NT2/D1 (cell line): ENCODE results near the gene SLC24A3.
"Not testable (repeated sequence)": the region's sequence is repeated elsewhere in the genome, so short reads cannot be mapped to it uniquely, and the experiment has no call there.

Experiments
- DNase-seq: peaks from one replicate; pipeline ENCODE4 v3.0.0-alpha.2; 2011; ENCODE audit warnings: low read depth, low spot score
- H3K27me3 ChIP-seq: 2 replicates; pipeline ENCODE4 v1.6.0; 2011; ENCODE audit warnings: mild to moderate bottlenecking; ENCODE audit not compliant: insufficient read length, insufficient read depth
- H3K36me3 ChIP-seq: 2 replicates; pipeline ENCODE4 v1.6.1; 2011; ENCODE audit warnings: mild to moderate bottlenecking, low read length, mixed read lengths; ENCODE audit not compliant: insufficient read depth, insufficient read length
- H3K4me1 ChIP-seq: 2 replicates; pipeline ENCODE4 v1.5.1; 2011; ENCODE audit not compliant: insufficient read depth, insufficient read length
- H3K4me3 ChIP-seq: 2 replicates; pipeline ENCODE4 v1.5.1; 2011; ENCODE audit warnings: low read depth; ENCODE audit not compliant: insufficient read length
- H3K9ac ChIP-seq: 2 replicates; pipeline ENCODE4 v1.6.0; 2011; ENCODE audit warnings: low read depth; ENCODE audit not compliant: insufficient read length
- H3K9me3 ChIP-seq: 2 replicates; pipeline ENCODE4 v1.5.1; 2011; ENCODE audit warnings: mild to moderate bottlenecking, low read length; ENCODE audit not compliant: insufficient read depth
- SUZ12 ChIP-seq: IDR thresholded peaks from 2 replicates; pipeline ENCODE4 v1.6.1; 2011; ENCODE audit not compliant: insufficient read length, insufficient read depth; ENCODE audit errors: extremely low read depth
- YY1 ChIP-seq: IDR thresholded peaks from 2 replicates; pipeline ENCODE4 v1.6.1; 2011; ENCODE audit not compliant: insufficient read length, insufficient read depth
- ZNF274 ChIP-seq: IDR thresholded peaks from 2 replicates; pipeline ENCODE4 v1.6.1; 2011; ENCODE audit warnings: mild to moderate bottlenecking, low read depth, low read length

SLC24A3 gene

GRCh38 chr20:19749618-19750071 is 537.2 kb downstream of the SLC24A3 start:
- Histone ChIP-seq H3K4me3 (no peak overlapping the region), H3K4me1 (no peaks in the 10 kb centered on the region), H3K27me3 (no peaks in the 10 kb centered on the region), H3K36me3 (no peaks in the 10 kb centered on the region), H3K9me3 (peaks cover 11% of the 10 kb centered on the region), H3K9ac (no peak overlapping the region)
- no peak for TF ChIP-seq SUZ12
- no peak for TF ChIP-seq YY1
- DNase-seq = no peak

- TF ChIP-seq SUZ12 (no peak), ZNF274 (no peak), YY1 (no peak)
Measured at GRCh38 chr20:19750101-19750606, 537.7 kb downstream of the SLC24A3 start.

GRCh38 chr20:19750907-19751636 is 538.6 kb downstream of the SLC24A3 start:
- no peak for DNase-seq
- H3K27me3 ChIP-seq = no peaks in the 10 kb centered on the region
- H3K9ac ChIP-seq = no peak overlapping the region
- H3K9me3 ChIP-seq = no peaks in the 10 kb centered on the region; the same call in 1 of the 2 replicates
- TF ChIP-seq YY1 (no peak), SUZ12 (no peak), ZNF274 (no peak)
- no peaks in the 10 kb centered on the region for H3K4me1 ChIP-seq
- H3K4me3 ChIP-seq = no peak overlapping the region
- H3K36me3 ChIP-seq = no peaks in the 10 kb centered on the region

More at GRCh38 chr20:19750101-19750606, 537.7 kb downstream of the SLC24A3 start:
- peaks cover 9% of the 10 kb centered on the region for H3K9me3 ChIP-seq
- no peak for DNase-seq
- H3K27me3 ChIP-seq = no peaks in the 10 kb centered on the region
- no peak overlapping the region for H3K9ac ChIP-seq
- no peaks in the 10 kb centered on the region for H3K4me1 ChIP-seq
- H3K4me3 ChIP-seq = no peak overlapping the region
- H3K36me3 ChIP-seq = no peaks in the 10 kb centered on the region

- not testable (repeated sequence) for H3K9ac ChIP-seq, H3K9me3 ChIP-seq, H3K4me3 ChIP-seq, DNase-seq, H3K4me1 ChIP-seq, H3K27me3 ChIP-seq, H3K36me3 ChIP-seq
Measured at GRCh38 chr20:19754201-19754600, 541.8 kb downstream of the SLC24A3 start.

GRCh38 chr20:19756761-19757486 is 544.5 kb downstream of the SLC24A3 start:
- H3K27me3 ChIP-seq = peaks cover 13% of the 10 kb centered on the region
- DNase-seq = no peak
- TF ChIP-seq ZNF274 = no peak
- TF ChIP-seq YY1 = no peak
- no peak for TF ChIP-seq SUZ12
- peak overlapping the region; percentile 74 for H3K9ac ChIP-seq
- no peaks in the 10 kb centered on the region for H3K4me1 ChIP-seq
- no peaks in the 10 kb centered on the region for H3K9me3 ChIP-seq
- peak overlapping the region; percentile 71 for H3K4me3 ChIP-seq
- H3K36me3 ChIP-seq = no peaks in the 10 kb centered on the region

- Histone ChIP-seq H3K9ac (peak overlapping the region; percentile 74), H3K36me3 (no peaks in the 10 kb centered on the region), H3K9me3 (no peaks in the 10 kb centered on the region), H3K4me1 (no peaks in the 10 kb centered on the region), H3K27me3 (peaks cover 13% of the 10 kb centered on the region), H3K4me3 (peak overlapping the region; percentile 71)
- peak; percentile 91 for DNase-seq
- TF ChIP-seq ZNF274 = no peak
Measured at GRCh38 chr20:19757487-19758132, 545.2 kb downstream of the SLC24A3 start.

- TF ChIP-seq ZNF274 = no peak
- TF ChIP-seq YY1 = no peak
- no peak for TF ChIP-seq SUZ12
- no peak for DNase-seq
- no peaks in the 10 kb centered on the region for H3K36me3 ChIP-seq
- H3K4me3 ChIP-seq = peak within 1 kb of the TSS; percentile 71
- peak within 1 kb of the TSS; percentile 82 for H3K9ac ChIP-seq
- no peaks in the 10 kb centered on the region for H3K9me3 ChIP-seq
- no peaks in the 10 kb centered on the region for H3K4me1 ChIP-seq
- peaks cover 13% of the 10 kb centered on the region for H3K27me3 ChIP-seq
Measured at GRCh38 chr20:19758133-19758500, 545.7 kb downstream of the SLC24A3 start, which contains the start of gene RIN2. Gene RIN2, plus strand, starts transcription at chr20:19758258. Its CDS starts 131,344 bp downstream, at chr20:19889602.
